ENCODE results near the gene HSD3B1.

The HSD3B1 gene

GRCh38 chr1:119472080-119472818 lies 34.8 kb upstream of the HSD3B1 start:
- no peak overlapping the region for H3K9ac ChIP-seq (ENCODE audit: low read length)
- no peak overlapping the region for H3K4me2 ChIP-seq (ENCODE audit: low read depth, low read length, poor library complexity, severe bottlenecking)
- H3F3A ChIP-seq (ENCODE audit: insufficient read depth), result no peaks in the 10 kb centered on the region
- H3K4me3 ChIP-seq (ENCODE audit: insufficient read depth, low read length, poor library complexity, severe bottlenecking), result no peak overlapping the region
- no peaks in the 10 kb centered on the region for H3K9me3 ChIP-seq (ENCODE audit: insufficient read depth, low read length)
- no peak overlapping the region for H2AFZ ChIP-seq (ENCODE audit: low read depth, low read length, severe bottlenecking)
- H3K36me3 ChIP-seq (ENCODE audit: low read length), result no peaks in the 10 kb centered on the region
- no peak overlapping the region for H3K27ac ChIP-seq (ENCODE audit: low read depth, low read length)
- H4K20me1 ChIP-seq (ENCODE audit: low read depth, low read length), result no peaks in the 10 kb centered on the region
- H3K27me3 ChIP-seq (ENCODE audit: low read length), result no peaks in the 10 kb centered on the region
- H3K9me2 ChIP-seq (replicated peaks; ENCODE audit: insufficient read depth, low read length), result no peaks in the 10 kb centered on the region
- H3K79me2 ChIP-seq (ENCODE audit: insufficient read depth, low read length), result no peaks in the 10 kb centered on the region
- no peak for TF ChIP-seq CTCF (IDR thresholded peaks at IDR 0.05; ENCODE audit: insufficient read depth, low read length, poor library complexity, severe bottlenecking)
- TF ChIP-seq EZH2phosphoT487 (conservative IDR thresholded peaks at IDR 0.05; ENCODE audit: low read length), result no peak

GRCh38 chr1:119472819-119473175 lies 34.2 kb upstream of the HSD3B1 start:
- H3K79me2 ChIP-seq (ENCODE audit: insufficient read depth, low read length), result no peaks in the 10 kb centered on the region
- no peak overlapping the region for H3K4me2 ChIP-seq (ENCODE audit: low read depth, low read length, poor library complexity, severe bottlenecking)
- no peak overlapping the region for H3K4me3 ChIP-seq (ENCODE audit: insufficient read depth, low read length, poor library complexity, severe bottlenecking)
- H3K9me3 ChIP-seq (ENCODE audit: insufficient read depth, low read length), result no peaks in the 10 kb centered on the region
- H3K9ac ChIP-seq (ENCODE audit: low read length), result no peak overlapping the region
- H3K27me3 ChIP-seq (ENCODE audit: low read length), result no peaks in the 10 kb centered on the region
- H4K20me1 ChIP-seq (ENCODE audit: low read depth, low read length), result no peaks in the 10 kb centered on the region
- H3K27ac ChIP-seq (ENCODE audit: low read depth, low read length), result no peak overlapping the region
- no peaks in the 10 kb centered on the region for H3F3A ChIP-seq (ENCODE audit: insufficient read depth)
- TF ChIP-seq CTCF (IDR thresholded peaks at IDR 0.05; ENCODE audit: insufficient read depth, low read length, poor library complexity, severe bottlenecking) (no peak), EZH2phosphoT487 (conservative IDR thresholded peaks at IDR 0.05; ENCODE audit: low read length) (no peak)
- no peaks in the 10 kb centered on the region for H3K36me3 ChIP-seq (ENCODE audit: low read length)
- no peaks in the 10 kb centered on the region for H3K9me2 ChIP-seq (replicated peaks; ENCODE audit: insufficient read depth, low read length)
- no peak overlapping the region for H2AFZ ChIP-seq (ENCODE audit: low read depth, low read length, severe bottlenecking)

GRCh38 chr1:119475866-119476439 lies 31.1 kb upstream of the HSD3B1 start:
- peak overlapping the region; percentile 75 for H2AFZ ChIP-seq (ENCODE audit: low read depth, low read length, severe bottlenecking)
- no peak overlapping the region for H3K4me2 ChIP-seq (ENCODE audit: low read depth, low read length, poor library complexity, severe bottlenecking)
- H3K79me2 ChIP-seq (ENCODE audit: insufficient read depth, low read length), result no peaks in the 10 kb centered on the region
- H4K20me1 ChIP-seq (ENCODE audit: low read depth, low read length), result no peaks in the 10 kb centered on the region
- H3K36me3 ChIP-seq (ENCODE audit: low read length), result no peaks in the 10 kb centered on the region
- H3F3A ChIP-seq (ENCODE audit: insufficient read depth), result no peaks in the 10 kb centered on the region
- no peaks in the 10 kb centered on the region for H3K9me2 ChIP-seq (replicated peaks; ENCODE audit: insufficient read depth, low read length)
- H3K9me3 ChIP-seq (ENCODE audit: insufficient read depth, low read length), result no peaks in the 10 kb centered on the region
- H3K27ac ChIP-seq (ENCODE audit: low read depth, low read length), result no peak overlapping the region
- H3K4me3 ChIP-seq (ENCODE audit: insufficient read depth, low read length, poor library complexity, severe bottlenecking), result no peak overlapping the region
- H3K9ac ChIP-seq (ENCODE audit: low read length), result no peak overlapping the region
- no peak for TF ChIP-seq EZH2phosphoT487 (conservative IDR thresholded peaks at IDR 0.05; ENCODE audit: low read length)
- peak; percentile 51 for TF ChIP-seq CTCF (IDR thresholded peaks at IDR 0.05; ENCODE audit: insufficient read depth, low read length, poor library complexity, severe bottlenecking)
- H3K27me3 ChIP-seq (ENCODE audit: low read length), result no peaks in the 10 kb centered on the region
